ENCODE measurements around the gene STXBP4.

Gene STXBP4

DNA sequence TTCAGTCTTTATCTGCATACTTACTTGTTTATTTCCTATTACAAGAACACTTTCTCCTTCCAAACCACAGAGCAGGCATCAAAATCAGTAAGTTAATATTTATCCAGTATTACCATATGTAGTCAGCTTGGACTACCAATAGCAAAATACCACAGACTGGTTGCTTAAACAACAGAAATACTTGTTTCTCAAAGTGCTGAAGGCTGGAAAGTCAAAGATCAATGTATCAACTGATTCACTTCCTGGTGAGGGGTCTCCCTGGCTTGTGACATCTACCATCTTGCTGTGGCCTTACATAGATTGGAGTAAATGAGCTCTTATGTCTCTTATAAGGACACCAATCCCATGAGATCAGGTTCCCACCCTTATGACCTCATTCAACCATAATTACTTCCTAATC lies 2.6 kb downstream of the STXBP4 start:
- Histone ChIP-seq H3K9me2 (replicated peaks; ENCODE audit: insufficient read depth, low read length) (no peaks in the 10 kb centered on the region), H3K9me3 (ENCODE audit: insufficient read depth, low read length) (no peaks in the 10 kb centered on the region), H3K27ac (ENCODE audit: low read depth, low read length) (no peak overlapping the region), H2AFZ (ENCODE audit: low read depth, low read length, severe bottlenecking) (no peak overlapping the region), H3K27me3 (ENCODE audit: low read length) (no peaks in the 10 kb centered on the region), H3K4me3 (ENCODE audit: insufficient read depth, low read length, poor library complexity, severe bottlenecking) (no peak overlapping the region), H3K9ac (ENCODE audit: low read length) (no peak overlapping the region), H3K36me3 (ENCODE audit: low read length) (no peaks in the 10 kb centered on the region), H3K79me2 (ENCODE audit: insufficient read depth, low read length) (peaks cover 32% of the 10 kb centered on the region), H3K4me2 (ENCODE audit: low read depth, low read length, poor library complexity, severe bottlenecking) (no peak overlapping the region), H4K20me1 (ENCODE audit: low read depth, low read length) (no peaks in the 10 kb centered on the region), H3F3A (ENCODE audit: insufficient read depth) (no peaks in the 10 kb centered on the region)
- no peak for TF ChIP-seq EZH2phosphoT487 (conservative IDR thresholded peaks at IDR 0.05; ENCODE audit: low read length)
- TF ChIP-seq, protein P1, sequence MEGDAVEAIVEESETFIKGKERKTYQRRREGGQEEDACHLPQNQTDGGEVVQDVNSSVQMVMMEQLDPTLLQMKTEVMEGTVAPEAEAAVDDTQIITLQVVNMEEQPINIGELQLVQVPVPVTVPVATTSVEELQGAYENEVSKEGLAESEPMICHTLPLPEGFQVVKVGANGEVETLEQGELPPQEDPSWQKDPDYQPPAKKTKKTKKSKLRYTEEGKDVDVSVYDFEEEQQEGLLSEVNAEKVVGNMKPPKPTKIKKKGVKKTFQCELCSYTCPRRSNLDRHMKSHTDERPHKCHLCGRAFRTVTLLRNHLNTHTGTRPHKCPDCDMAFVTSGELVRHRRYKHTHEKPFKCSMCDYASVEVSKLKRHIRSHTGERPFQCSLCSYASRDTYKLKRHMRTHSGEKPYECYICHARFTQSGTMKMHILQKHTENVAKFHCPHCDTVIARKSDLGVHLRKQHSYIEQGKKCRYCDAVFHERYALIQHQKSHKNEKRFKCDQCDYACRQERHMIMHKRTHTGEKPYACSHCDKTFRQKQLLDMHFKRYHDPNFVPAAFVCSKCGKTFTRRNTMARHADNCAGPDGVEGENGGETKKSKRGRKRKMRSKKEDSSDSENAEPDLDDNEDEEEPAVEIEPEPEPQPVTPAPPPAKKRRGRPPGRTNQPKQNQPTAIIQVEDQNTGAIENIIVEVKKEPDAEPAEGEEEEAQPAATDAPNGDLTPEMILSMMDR (IDR thresholded peaks at IDR 0.05; ENCODE audit: insufficient read depth, low read length, poor library complexity, severe bottlenecking), result no peak

DNA sequence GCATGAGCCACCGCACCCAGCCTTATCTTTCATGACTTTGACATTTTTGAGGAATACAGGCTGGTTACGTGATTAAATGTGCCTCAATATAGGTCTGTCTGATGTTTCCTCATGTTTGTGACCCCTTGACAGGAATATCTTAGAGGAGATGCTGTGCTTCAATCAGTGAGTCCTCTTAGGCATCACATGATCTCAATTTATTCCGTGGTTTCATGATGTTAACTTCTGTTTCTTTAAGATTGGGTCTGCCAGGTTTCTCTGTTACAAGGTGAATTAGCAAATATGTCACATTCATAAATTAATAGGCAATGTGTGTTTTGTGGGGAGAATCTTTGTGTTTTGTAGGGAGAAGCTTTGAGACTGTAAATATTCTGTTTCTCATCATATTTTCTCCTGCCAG lies 3.3 kb downstream of the STXBP4 start:
- Histone ChIP-seq H3K79me2 (ENCODE audit: insufficient read depth, low read length) (peaks cover 27% of the 10 kb centered on the region), H2AFZ (ENCODE audit: low read depth, low read length, severe bottlenecking) (no peak overlapping the region), H3K4me3 (ENCODE audit: insufficient read depth, low read length, poor library complexity, severe bottlenecking) (no peak overlapping the region), H3K4me2 (ENCODE audit: low read depth, low read length, poor library complexity, severe bottlenecking) (no peak overlapping the region), H3K27ac (ENCODE audit: low read depth, low read length) (no peak overlapping the region), H3F3A (ENCODE audit: insufficient read depth) (no peaks in the 10 kb centered on the region), H3K9me2 (replicated peaks; ENCODE audit: insufficient read depth, low read length) (no peaks in the 10 kb centered on the region), H3K9me3 (ENCODE audit: insufficient read depth, low read length) (no peaks in the 10 kb centered on the region), H3K36me3 (ENCODE audit: low read length) (no peaks in the 10 kb centered on the region), H3K9ac (ENCODE audit: low read length) (no peak overlapping the region), H3K27me3 (ENCODE audit: low read length) (no peaks in the 10 kb centered on the region), H4K20me1 (ENCODE audit: low read depth, low read length) (no peaks in the 10 kb centered on the region)
- TF ChIP-seq EZH2phosphoT487 (conservative IDR thresholded peaks at IDR 0.05; ENCODE audit: low read length), result no peak
- TF ChIP-seq, protein P1 (IDR thresholded peaks at IDR 0.05; ENCODE audit: insufficient read depth, low read length, poor library complexity, severe bottlenecking), result no peak

DNA sequence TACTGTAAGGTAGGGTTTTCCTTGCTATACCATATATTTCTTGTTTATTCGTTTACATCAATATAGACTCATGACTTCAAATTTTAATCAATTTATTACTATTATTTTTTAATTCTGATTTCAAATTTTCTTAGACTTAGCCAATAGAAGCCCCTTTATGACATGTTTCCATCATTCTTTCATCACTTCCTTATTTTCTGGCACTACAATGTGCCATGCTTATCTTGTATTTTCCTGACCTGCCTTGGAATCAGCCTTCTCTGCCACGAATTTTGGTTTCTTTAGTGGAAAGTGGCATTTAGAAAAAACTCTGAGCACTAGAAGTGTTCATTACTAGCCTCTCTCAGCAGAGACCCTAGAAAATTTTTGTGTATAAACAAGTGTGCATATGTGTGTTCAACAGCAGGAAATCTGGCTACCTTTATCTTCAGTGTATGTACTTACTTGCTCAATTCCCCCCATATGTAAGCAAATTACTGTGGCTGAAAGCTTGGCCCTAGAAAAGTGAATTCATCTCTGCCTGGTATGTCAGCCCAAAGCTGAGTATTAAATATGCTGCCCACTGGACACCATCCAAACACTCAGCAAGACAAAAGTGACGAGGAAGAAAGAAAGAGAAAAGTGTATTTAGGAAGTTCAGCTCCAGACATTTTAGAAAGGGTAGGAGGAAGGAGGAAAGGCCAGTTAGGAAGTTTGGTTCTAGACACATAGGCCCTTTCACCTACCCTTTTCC lies 4.0 kb downstream of the STXBP4 start:
- Histone ChIP-seq H3F3A (ENCODE audit: insufficient read depth) (no peaks in the 10 kb centered on the region), H2AFZ (ENCODE audit: low read depth, low read length, severe bottlenecking) (no peak overlapping the region), H3K9me3 (ENCODE audit: insufficient read depth, low read length) (no peaks in the 10 kb centered on the region), H3K79me2 (ENCODE audit: insufficient read depth, low read length) (peaks cover 21% of the 10 kb centered on the region), H3K4me2 (ENCODE audit: low read depth, low read length, poor library complexity, severe bottlenecking) (no peak overlapping the region), H3K4me3 (ENCODE audit: insufficient read depth, low read length, poor library complexity, severe bottlenecking) (no peak overlapping the region), H3K9ac (ENCODE audit: low read length) (no peak overlapping the region), H3K27me3 (ENCODE audit: low read length) (no peaks in the 10 kb centered on the region), H3K36me3 (ENCODE audit: low read length) (no peaks in the 10 kb centered on the region), H4K20me1 (ENCODE audit: low read depth, low read length) (no peaks in the 10 kb centered on the region), H3K9me2 (replicated peaks; ENCODE audit: insufficient read depth, low read length) (no peaks in the 10 kb centered on the region), H3K27ac (ENCODE audit: low read depth, low read length) (no peak overlapping the region)
- no peak for TF ChIP-seq EZH2phosphoT487 (conservative IDR thresholded peaks at IDR 0.05; ENCODE audit: low read length)
- TF ChIP-seq, protein P1 (IDR thresholded peaks at IDR 0.05; ENCODE audit: insufficient read depth, low read length, poor library complexity, severe bottlenecking), result no peak
